Calu3 (cell line): Measurements from ENCODE around the gene MBD5. TPM values are rescaled to one million over a fixed set of nuclear protein-coding genes. Genes with fewer than 3 reads are reported as not detected.

ENCODE experiments used
- BruUV-seq: library from RNA; stranded (reverse); fragments of 400-500 nt; replicated peaks from 2 replicates; lab custom pipeline; 2021; lab: Mats Ljungman, UMichigan
- CTCF ChIA-PET: fragments of 300-600 bp; sonication (Branson Sonifier 250); formaldehyde crosslinking; loops from one replicate; lab custom pipeline; 2022; ENCODE audit warnings: antibody characterized with exemption; lab: Charles Lee
- DNase-seq: peaks from one replicate; pipeline ENCODE4 v3.0.0; 2022
- H3K27ac Mint-ChIP-seq: one replicate; pipeline ENCODE4 v1.8.0; 2022; ENCODE audit warnings: mixed read lengths; ENCODE audit not compliant: unreplicated experiment
- H3K27me3 Mint-ChIP-seq: one replicate; pipeline ENCODE4 v1.8.0; 2022; ENCODE audit warnings: mixed read lengths; ENCODE audit not compliant: unreplicated experiment
- H3K36me3 Mint-ChIP-seq: one replicate; pipeline ENCODE4 v1.8.0; 2022; ENCODE audit warnings: mild to moderate bottlenecking, moderate library complexity, mixed read lengths; ENCODE audit not compliant: insufficient read depth, unreplicated experiment
- H3K4me1 Mint-ChIP-seq: one replicate; pipeline ENCODE4 v1.8.0; 2022; ENCODE audit warnings: mild to moderate bottlenecking, low read depth, mixed read lengths; ENCODE audit not compliant: unreplicated experiment
- H3K4me3 Mint-ChIP-seq: one replicate; pipeline ENCODE4 v1.8.0; 2022; ENCODE audit warnings: mild to moderate bottlenecking, low read depth, moderate library complexity, mixed read lengths; ENCODE audit not compliant: unreplicated experiment
- H3K9me3 Mint-ChIP-seq: one replicate; pipeline ENCODE4 v1.8.0; 2022; ENCODE audit warnings: low read depth, mixed read lengths; ENCODE audit not compliant: unreplicated experiment
- intact Hi-C: fragments of 100-400 bp; cut with micrococcal nuclease; formaldehyde crosslinking; loops from one replicate; pipeline ENCODE4 v1.10.0; 2022; ENCODE audit not compliant: unreplicated experiment
- total RNA-seq: library from RNA; stranded (reverse); gene quantifications from 2 replicates; pipeline ENCODE4 v1.2.3, GENCODE V29; 2022
- TF ChIP-seq, protein P1 (sequence below): fragments of 200-600 bp; IDR thresholded peaks from one replicate; pipeline ENCODE4 v1.8.0; 2022; ENCODE audit warnings: antibody characterized with exemption; ENCODE audit not compliant: unreplicated experiment

Gene MBD5
- total RNA-seq, 1 experiment from 2014 or later = 36.4 TPM

DNA sequence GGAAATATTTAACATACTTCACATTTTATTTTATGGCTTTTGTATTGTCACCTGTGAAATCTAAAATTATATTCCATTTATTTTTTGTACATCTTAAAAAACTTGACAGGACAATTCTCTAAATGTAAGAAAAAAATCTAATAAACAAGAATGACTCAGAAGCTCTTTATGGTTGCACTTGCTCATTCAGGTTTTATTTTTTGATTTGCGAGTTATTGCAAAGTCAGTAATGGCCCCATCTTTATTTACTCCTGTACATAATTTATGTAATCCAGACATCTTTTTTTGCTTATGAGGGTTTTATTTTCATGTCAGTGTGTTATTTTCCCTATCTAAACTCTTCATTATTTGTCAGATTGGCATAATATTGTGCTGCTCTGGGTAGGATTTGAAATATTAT lies 145.1 kb downstream of the MBD5 start:
- intact Hi-C loops = no loop called here
- no peaks in the 10 kb centered on the region for H3K36me3 Mint-ChIP-seq

DNA sequence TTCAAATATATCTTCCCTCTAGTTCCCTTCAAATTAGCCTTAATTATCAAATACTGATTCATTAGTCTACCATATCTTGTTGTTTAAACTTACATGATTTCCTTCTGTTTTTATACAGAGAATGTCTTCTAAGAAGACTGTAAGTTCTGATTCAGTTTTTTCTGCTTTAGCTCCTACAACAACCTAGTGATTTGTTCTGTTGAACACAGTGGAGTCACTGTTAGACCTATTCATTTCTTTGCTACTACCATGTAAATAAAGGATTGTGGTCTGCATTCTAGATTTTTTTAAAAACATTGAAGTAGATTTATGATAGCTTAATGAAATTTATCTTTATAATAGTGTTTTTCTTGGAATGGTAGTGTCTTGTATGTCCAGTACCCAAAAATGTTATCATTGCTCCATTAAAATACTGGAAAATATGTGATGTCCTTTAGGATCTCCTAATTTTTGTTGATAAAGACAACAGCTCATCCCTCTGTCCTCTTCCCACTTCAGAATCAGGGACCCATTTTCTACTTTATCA lies 146.4 kb downstream of the MBD5 start:
- CTCF ChIA-PET = no interaction called here
- BruUV-seq = no TSS peak
- DNase-seq = no peak
- H3K36me3 Mint-ChIP-seq = no peaks in the 10 kb centered on the region
- no peaks in the 10 kb centered on the region for H3K9me3 Mint-ChIP-seq
- no peak overlapping the region for H3K4me3 Mint-ChIP-seq
- TF ChIP-seq, protein P1, sequence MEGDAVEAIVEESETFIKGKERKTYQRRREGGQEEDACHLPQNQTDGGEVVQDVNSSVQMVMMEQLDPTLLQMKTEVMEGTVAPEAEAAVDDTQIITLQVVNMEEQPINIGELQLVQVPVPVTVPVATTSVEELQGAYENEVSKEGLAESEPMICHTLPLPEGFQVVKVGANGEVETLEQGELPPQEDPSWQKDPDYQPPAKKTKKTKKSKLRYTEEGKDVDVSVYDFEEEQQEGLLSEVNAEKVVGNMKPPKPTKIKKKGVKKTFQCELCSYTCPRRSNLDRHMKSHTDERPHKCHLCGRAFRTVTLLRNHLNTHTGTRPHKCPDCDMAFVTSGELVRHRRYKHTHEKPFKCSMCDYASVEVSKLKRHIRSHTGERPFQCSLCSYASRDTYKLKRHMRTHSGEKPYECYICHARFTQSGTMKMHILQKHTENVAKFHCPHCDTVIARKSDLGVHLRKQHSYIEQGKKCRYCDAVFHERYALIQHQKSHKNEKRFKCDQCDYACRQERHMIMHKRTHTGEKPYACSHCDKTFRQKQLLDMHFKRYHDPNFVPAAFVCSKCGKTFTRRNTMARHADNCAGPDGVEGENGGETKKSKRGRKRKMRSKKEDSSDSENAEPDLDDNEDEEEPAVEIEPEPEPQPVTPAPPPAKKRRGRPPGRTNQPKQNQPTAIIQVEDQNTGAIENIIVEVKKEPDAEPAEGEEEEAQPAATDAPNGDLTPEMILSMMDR = no peak
- intact Hi-C loops = no loop called here
- H3K4me1 Mint-ChIP-seq = no peaks in the 10 kb centered on the region
- no peak overlapping the region for H3K27ac Mint-ChIP-seq
- no peaks in the 10 kb centered on the region for H3K27me3 Mint-ChIP-seq

More for the DNA sequence above, 145.1 kb downstream of the MBD5 start:
- TF ChIP-seq, protein P1 = no peak
- no peak for DNase-seq
- Mint-ChIP-seq H3K4me3 (no peak overlapping the region), H3K27me3 (no peaks in the 10 kb centered on the region), H3K27ac (no peak overlapping the region), H3K4me1 (no peaks in the 10 kb centered on the region), H3K9me3 (no peaks in the 10 kb centered on the region)
- CTCF ChIA-PET = interaction anchor here (1.6 kb wide), 1 partner anchor 10 kb away, joined by 3 read pairs; no protein-coding TSS in a partner anchor
- no TSS peak for BruUV-seq

DNA sequence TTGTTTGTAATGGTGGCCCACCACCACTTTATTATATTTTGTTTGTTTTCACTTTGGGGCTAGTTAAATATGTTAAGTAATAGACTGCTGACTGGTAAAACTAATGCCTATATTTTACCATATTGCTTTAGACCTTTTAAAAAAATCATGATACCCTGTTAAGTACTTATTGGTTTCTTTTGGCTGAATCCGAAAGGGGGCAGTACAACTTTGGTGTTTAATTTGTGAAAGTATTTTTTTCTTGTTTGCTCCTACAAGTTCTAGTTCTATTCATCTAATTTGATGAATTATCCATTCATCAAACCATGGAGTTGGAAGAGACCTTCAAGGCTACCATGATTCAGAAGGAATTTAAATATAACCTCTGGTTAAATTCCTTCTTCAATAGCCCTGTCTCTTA lies 147.0 kb downstream of the MBD5 start:
- BruUV-seq = no TSS peak
- Mint-ChIP-seq H3K4me3 (no peak overlapping the region), H3K9me3 (no peaks in the 10 kb centered on the region), H3K27ac (no peak overlapping the region), H3K36me3 (no peaks in the 10 kb centered on the region), H3K27me3 (no peaks in the 10 kb centered on the region), H3K4me1 (no peaks in the 10 kb centered on the region)
- intact Hi-C loops = no loop called here
- CTCF ChIA-PET = no interaction called here
- DNase-seq = no peak
- TF ChIP-seq, protein P1 = no peak

DNA sequence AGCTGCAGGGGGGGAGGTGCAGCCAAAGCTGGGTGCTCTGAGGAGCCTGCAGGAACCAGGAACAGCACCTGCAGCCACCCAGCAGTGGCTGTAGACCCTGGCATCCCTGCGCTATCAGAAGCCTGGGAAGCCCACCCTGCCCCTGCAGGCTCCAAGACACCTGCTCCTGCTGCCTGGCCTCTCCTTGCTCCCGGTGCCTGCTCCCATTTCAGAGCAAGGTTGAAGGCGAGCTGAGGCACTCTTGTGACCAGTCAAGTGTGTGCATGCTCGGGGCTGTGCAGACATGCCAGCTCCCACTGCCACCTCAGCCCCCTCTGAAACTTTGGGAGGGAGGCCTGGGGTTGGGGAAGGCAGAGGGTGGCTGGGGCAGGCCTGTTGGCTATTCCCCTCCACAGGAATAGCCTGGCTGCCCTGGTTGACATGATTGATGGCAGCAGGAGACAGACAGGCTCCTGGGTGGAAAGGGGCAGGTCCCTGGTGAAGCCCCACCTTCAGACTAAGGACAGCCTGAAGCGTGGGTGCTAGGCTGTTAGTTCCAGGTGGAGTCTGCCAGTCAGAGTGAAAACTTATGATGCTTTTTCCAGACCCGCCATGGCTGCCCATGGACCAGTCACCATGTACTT lies 151.4 kb downstream of the MBD5 start:
- H3K9me3 Mint-ChIP-seq = no peaks in the 10 kb centered on the region
- DNase-seq = no peak
- no peaks in the 10 kb centered on the region for H3K4me1 Mint-ChIP-seq
- intact Hi-C loops = no loop called here
- no TSS peak for BruUV-seq
- no peaks in the 10 kb centered on the region for H3K27me3 Mint-ChIP-seq
- TF ChIP-seq, protein P1 = no peak
- H3K4me3 Mint-ChIP-seq = no peak overlapping the region
- no peaks in the 10 kb centered on the region for H3K36me3 Mint-ChIP-seq
- CTCF ChIA-PET = no interaction called here
- H3K27ac Mint-ChIP-seq = no peak overlapping the region
